AG10803 (cell line): ENCODE data around the gene GPHN.
"Not testable (repeated sequence)": the region's sequence is repeated elsewhere in the genome, so short reads cannot be mapped to it uniquely, and the experiment has no call there.

Source experiments
- DNase-seq: peaks from one replicate; pipeline ENCODE4 v3.0.0; 2010; ENCODE audit warnings: low read depth
- H3K4me3 ChIP-seq: 2 replicates; pipeline ENCODE4 v1.5.1; 2011; ENCODE audit warnings: mild to moderate bottlenecking, low read length, control low read depth
- CTCF ChIP-seq: conservative IDR thresholded peaks from 2 replicates; pipeline ENCODE4 v1.5.1; 2011; ENCODE audit warnings: mild to moderate bottlenecking, low read length, control low read depth, inconsistent platforms

Gene GPHN

DNA sequence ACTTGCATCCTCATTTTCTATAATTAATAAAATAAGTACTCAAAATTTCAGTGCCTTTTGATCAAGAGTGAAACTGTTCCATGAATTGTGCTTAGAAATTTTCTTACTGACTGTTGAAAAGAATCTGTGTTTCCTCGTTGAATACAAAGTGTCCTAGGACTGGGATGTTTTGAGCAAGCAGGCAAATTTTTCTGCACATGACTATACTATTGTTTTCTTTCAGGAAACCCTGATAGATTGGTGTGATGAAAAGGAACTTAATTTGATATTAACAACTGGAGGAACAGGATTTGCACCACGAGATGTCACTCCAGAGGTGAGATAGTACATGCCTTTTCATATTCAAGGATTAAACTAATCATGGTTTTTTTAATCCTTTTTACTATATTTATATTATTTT lies 316.3 kb downstream of the GPHN start:
- H3K4me3 ChIP-seq, result no peak overlapping the region
- no peak for DNase-seq
- no peak for TF ChIP-seq CTCF

GRCh38 chr14:66827182-66827581 lies 319.2 kb downstream of the GPHN start:
- TF ChIP-seq CTCF, result no peak
- DNase-seq, result no peak
- H3K4me3 ChIP-seq, result no peak overlapping the region

DNA sequence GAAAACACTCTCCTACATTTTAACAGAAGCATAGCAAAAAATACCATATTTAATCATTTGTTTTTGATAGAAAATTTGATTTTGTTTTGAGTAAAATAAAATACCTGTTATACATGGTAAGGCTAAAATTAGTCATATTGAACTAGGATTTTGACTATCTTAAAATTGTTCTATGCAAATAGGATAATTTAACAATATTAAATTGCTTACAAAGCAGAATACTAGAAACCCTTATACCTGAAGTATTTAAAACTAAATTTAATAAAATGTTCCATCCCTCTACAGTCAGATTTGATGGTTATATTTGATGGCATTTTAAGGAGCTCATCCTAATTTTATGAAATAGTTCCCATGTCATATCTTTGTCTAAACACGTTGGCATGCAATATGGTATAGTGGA lies 323.2 kb downstream of the GPHN start:
- TF ChIP-seq CTCF, result no peak
- no peak for DNase-seq
- H3K4me3 ChIP-seq, result no peak overlapping the region

DNA sequence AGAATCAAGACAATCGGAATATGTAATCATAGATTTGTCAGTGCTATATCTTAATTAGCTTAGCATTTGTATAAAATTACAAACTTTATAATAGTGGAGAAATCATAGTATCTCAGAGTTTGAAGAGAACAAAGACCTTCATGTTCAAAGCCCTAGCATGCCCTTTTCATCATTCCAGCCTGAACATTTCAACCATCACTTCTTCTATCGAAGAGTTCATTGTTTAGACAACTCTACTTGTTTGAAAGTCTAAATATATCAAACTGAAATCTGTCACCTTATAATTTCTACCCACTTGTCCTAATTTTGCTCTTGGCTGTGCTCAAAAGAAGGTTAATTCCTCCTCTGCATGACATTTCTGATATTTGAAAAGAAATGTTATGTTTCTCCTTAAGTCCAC lies 325.9 kb downstream of the GPHN start:
- H3K4me3 ChIP-seq, result no peak overlapping the region
- no peak for TF ChIP-seq CTCF
- no peak for DNase-seq

GRCh38 chr14:66837436-66837835 lies 329.5 kb downstream of the GPHN start:
- not testable (repeated sequence) for H3K4me3 ChIP-seq, DNase-seq

GRCh38 chr14:66842911-66843512 lies 335.1 kb downstream of the GPHN start:
- TF ChIP-seq CTCF, result no peak
- no peak for DNase-seq
- no peak overlapping the region for H3K4me3 ChIP-seq

DNA sequence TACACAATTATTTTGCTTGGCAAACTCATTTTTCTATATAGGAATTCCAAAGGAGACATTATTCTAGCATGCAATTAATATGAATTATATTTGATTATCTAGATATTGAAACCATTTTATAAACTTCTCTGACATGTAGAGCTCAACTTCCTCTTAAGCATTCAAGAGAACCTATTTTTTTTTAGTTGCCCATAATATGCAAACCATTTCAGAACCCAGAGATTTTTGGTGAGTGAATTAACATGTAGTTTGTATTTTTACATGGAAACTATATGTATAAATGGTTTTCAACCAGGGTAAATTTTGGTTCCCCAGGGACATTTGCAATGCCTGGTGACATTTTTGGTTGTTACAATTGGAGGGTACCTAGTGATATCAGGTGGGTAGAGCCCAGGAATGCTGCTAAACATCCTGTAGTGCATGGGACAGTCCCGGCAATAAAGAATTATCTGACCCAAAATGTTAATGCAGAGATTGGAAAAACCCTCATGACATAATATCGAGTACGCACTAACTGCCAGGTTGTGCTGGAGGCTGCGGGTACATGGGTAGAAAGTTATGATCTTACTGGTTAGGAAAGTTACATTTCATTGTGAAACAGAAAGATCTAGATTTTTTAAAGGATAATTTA lies 342.4 kb downstream of the GPHN start:
- H3K4me3 ChIP-seq, result no peak overlapping the region
- TF ChIP-seq CTCF, result no peak
- no peak for DNase-seq
